M059J (cell line): ENCODE data around the gene CACNA1D. TPM values are rescaled to one million over a fixed set of nuclear protein-coding genes. Genes with fewer than 3 reads are reported as not detected.

Source experiments
- DNase-seq: peaks from one replicate; pipeline ENCODE4 v3.0.0-alpha.2; 2012; ENCODE audit warnings: low read depth
- total RNA-seq: library from RNA; depleted of rRNA; stranded (reverse); fragments of >200 nt; shearing (Covaris generic); gene quantifications from 2 replicates; pipeline ENCODE4 v1.2.3, GENCODE V29; 2014

The CACNA1D gene
- total RNA-seq, 1 experiment from 2014 or later, result not detected

GRCh38 chr3:53495146-53495519, 722 bp downstream of the CACNA1D start:
- DNase-seq, result no peak

GRCh38 chr3:53495520-53496391, 1.3 kb downstream of the CACNA1D start:
- no peak for DNase-seq

- DNase-seq, result no peak
Observed at GRCh38 chr3:53496392-53496670, 1.9 kb downstream of the CACNA1D start.

GRCh38 chr3:53496984-53497383, 2.6 kb downstream of the CACNA1D start:
- DNase-seq, result no peak

- no peak for DNase-seq
Observed at GRCh38 chr3:53498806-53499641, 4.6 kb downstream of the CACNA1D start.

GRCh38 chr3:53500165-53500777, 5.9 kb downstream of the CACNA1D start:
- no peak for DNase-seq

- no peak for DNase-seq
Observed at GRCh38 chr3:53501178-53501577, 6.8 kb downstream of the CACNA1D start.

GRCh38 chr3:53502737-53503136, 8.3 kb downstream of the CACNA1D start:
- no peak for DNase-seq

GRCh38 chr3:53503195-53503594, 8.8 kb downstream of the CACNA1D start:
- DNase-seq, result no peak

GRCh38 chr3:53506110-53506762, 11.8 kb downstream of the CACNA1D start:
- DNase-seq, result no peak

- DNase-seq, result no peak
Observed at GRCh38 chr3:53506763-53507145, 12.3 kb downstream of the CACNA1D start.

GRCh38 chr3:53509494-53509893, 15.1 kb downstream of the CACNA1D start:
- DNase-seq, result no peak

GRCh38 chr3:53510508-53510907, 16.1 kb downstream of the CACNA1D start:
- DNase-seq, result no peak

GRCh38 chr3:53511246-53511645, 16.8 kb downstream of the CACNA1D start:
- DNase-seq, result no peak

GRCh38 chr3:53513556-53514190, 19.3 kb downstream of the CACNA1D start:
- DNase-seq, result peak; percentile 16

GRCh38 chr3:53516339-53516738, 21.9 kb downstream of the CACNA1D start:
- DNase-seq, result no peak

GRCh38 chr3:53518495-53518981, 24.1 kb downstream of the CACNA1D start:
- DNase-seq, result peak; percentile 5

GRCh38 chr3:53519065-53519709, 24.8 kb downstream of the CACNA1D start:
- DNase-seq, result no peak

GRCh38 chr3:53523346-53523745, 28.9 kb downstream of the CACNA1D start:
- DNase-seq, result no peak

- DNase-seq, result no peak
Observed at GRCh38 chr3:53524566-53524965, 30.2 kb downstream of the CACNA1D start.
